A673 (cell line): Measurements from ENCODE around the gene ARHGAP24.

Experiments used
- CTCF ChIP-seq: fragments of 300-800, 200-600 bp; sonication (generic); conservative IDR thresholded peaks from 2 replicates; pipeline ENCODE4 v1.5.1; 2017; ENCODE audit warnings: low read depth, mild to moderate bottlenecking, antibody characterized with exemption, low read length, moderate library complexity, mixed read lengths
- EZH2 ChIP-seq: fragments of 200-600 bp; sonication (generic); IDR thresholded peaks from 2 replicates; pipeline ENCODE4 v1.6.1; 2017; ENCODE audit warnings: borderline replicate concordance, low read depth, mild to moderate bottlenecking, mixed read lengths, antibody characterized with exemption, low read length; ENCODE audit not compliant: poor library complexity, severe bottlenecking

DNA sequence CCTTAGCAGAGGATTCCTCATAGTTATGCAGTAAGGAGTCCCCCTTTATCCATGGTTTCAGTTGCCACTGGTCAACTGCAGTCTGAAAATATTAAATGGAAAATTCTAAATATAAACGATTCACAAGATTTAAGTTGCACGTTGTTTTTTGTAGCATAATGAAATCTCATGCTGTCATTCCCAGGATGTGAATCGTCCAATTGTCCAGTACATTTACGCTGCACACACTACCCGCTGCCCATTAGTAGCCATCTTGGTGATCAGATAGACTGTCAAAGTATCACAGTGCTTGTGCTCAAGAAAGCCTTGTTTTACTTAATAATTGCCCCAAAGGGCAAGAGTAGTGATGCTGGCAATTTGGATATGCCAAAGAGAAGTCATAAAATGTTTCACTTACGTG is 450.1 kb downstream of the ARHGAP24 start:
- TF ChIP-seq CTCF, result no peak
- TF ChIP-seq EZH2, result no peak
